ENCODE measurements around the gene GP2.

Gene GP2

DNA sequence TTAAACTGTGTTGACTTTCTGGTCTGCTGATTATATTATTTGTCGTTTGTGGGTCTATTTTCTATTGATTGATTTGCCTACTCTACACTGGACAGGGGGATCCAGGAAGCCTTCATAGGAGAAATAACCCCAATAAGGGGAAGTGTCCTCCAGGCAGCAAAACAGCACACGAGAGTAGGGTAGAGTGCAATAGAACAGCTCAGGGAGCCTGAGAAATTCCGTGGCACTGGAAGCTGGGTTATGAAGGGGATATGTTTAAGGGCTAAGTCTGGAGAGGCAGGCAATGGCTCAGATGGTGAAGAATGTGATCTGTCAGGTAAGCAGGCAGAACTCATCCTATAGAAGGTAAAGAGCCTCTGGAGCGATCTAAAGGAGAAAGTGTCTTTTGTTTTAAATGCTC lies 20.9 kb downstream of the GP2 start:
- no peak for DNase-seq (ENCODE audit: low spot score)

DNA sequence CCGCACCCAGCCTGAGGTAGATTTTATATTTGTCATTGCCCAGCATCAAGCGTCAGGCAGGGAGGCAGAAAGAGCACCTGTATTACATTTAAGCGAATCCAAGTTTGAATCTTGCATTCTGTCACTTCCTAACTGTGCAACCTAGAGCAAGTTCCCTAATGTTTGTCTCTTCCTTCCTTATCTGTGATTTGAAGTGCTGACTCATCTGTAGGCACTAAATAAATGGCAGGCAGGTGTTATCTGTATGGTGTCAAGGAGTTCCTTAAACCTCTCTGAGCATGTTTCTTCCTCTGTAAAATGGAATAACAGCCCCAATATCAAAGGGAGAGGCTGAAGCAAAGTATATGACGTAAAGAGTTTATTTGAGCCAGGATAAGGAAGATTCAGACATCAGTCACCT lies 24.3 kb downstream of the GP2 start:
- no peak for DNase-seq (ENCODE audit: low spot score)

GRCh38 chr16:20302389-20302788 lies 24.9 kb downstream of the GP2 start:
- DNase-seq (ENCODE audit: low spot score): no peak

GRCh38 chr16:20301840-20302239 lies 25.5 kb downstream of the GP2 start:
- DNase-seq (ENCODE audit: low spot score): no peak

DNA sequence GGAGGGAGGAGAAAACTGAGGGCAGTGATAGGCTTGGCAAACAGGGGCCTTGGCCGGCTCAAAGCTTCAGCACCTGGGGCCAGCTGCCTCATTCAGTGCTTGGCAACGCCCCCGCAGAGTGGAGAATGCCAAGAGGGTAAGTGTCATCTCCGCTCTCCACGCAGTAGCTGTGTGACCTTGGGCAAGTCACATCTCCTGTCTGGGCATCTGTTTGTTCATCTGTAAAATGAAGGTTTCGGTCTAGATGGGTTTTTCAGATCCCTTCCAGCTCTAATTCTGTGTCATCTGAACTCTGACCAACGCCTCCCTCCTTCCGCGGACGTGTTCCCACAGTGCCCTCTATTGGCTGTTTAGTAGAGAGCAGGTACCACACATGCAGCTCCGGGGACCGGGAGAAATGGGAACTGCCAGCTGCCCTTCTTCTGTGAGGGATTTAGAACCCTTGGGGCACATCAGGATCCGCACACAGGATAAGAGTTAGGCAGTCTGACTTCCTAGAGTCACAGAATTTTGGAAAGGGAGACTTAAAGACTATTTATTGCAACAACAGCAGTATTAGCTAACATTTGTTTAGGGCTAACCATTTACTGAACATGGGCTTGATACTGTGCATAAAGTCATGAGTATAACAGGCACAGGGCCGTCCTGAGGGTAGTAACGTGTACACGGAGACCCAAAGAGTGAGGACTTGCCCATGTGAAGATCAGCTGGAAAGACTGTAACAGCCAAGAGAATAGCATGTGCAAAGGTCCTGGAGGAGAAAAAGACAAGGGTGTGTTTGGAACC lies 26.8 kb downstream of the GP2 start:
- DNase-seq (ENCODE audit: low spot score): peak; percentile 76

GRCh38 chr16:20298452-20298851 lies 28.9 kb downstream of the GP2 start:
- DNase-seq (ENCODE audit: low spot score): no peak

GRCh38 chr16:20291208-20292206 lies 35.8 kb downstream of the GP2 start:
- DNase-seq (ENCODE audit: low spot score): no peak

DNA sequence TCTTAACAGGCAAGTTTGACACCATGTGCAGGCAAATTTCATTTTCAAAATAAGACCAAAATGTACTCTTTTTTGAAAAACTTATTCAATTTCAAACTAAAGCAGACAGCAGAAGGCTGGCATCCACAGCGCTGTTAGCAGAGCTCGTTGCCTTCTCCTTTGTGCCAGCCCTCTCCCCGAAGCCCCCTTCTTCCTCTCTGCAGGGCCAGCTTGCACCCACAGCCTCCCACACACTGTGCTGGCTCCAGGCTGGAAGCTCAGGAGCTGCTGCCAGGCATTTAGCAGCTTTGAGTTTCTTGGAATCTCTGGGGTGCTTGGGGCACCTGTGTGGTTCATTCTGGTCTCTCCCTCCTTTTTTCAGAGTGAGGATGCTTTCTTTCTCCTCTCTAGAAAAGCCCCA lies 37.7 kb downstream of the GP2 start:
- no peak for DNase-seq (ENCODE audit: low spot score)

DNA sequence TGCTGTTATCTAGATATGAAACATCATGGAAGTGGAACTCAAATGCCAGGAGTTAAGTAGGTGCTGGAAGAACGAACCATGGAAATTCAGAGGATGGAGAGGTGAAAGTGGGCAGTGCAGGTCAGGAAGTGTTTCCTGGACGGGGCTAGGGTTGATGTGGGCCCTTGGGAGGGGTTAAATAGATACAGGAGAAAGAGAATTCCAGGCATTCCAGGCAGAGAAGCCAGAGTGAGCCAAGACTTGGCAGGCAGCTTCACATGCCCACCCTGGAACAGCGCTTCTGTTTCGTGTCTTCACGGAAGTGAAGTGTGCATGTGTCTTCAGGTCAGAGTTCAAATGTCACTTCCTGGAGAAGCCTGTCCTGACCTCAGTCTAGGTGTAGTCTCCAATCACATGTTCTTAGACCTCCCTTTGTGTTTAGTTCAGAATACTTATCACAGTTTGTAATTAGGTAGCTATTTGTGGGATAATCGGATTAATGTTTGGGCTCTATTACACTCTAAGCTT lies 41.3 kb downstream of the GP2 start:
- DNase-seq (ENCODE audit: low spot score): no peak

- DNase-seq (ENCODE audit: low spot score): no peak
These were observed 47.1 kb downstream of the GP2 start for GRCh38 chr16:20280259-20280658.

DNA sequence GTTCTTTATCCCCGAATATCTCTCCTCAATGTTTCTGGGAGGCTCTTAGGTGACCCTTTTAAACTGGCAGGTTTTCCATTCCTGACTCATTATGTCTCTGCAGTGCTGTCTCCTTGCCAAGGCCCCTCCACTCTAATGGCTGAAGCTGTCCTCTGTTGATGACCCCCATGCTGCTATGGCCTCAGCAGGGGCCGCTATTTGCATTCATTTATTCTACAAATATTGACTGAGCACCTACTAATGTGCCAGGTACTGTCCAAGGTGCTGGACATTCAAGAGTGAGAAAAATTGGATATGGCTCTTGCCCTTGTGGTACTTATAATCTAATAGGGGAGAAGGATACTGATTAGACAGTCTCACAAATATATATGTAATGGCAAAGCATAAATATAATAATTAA lies 55.4 kb downstream of the GP2 start:
- DNase-seq (ENCODE audit: low spot score): no peak

DNA sequence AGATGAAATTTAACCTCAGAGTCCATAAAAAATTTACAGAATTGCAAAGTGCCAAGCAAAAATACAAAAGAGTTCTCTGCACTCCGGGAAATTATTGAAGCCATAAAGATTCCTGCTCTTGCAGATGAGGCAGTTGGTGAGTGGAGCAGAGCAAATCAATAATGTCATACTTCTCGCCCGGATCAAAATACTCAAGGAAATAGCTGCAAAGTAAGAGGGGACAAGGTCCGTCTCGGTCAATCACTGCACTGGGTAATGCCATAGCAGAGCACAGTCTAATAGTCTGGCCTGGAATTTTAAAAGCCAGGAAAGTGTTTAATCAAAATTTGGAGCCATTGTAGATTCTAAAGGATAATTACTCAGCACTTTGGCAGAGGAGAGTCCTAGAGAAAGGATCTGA lies 58.9 kb downstream of the GP2 start:
- DNase-seq (ENCODE audit: low spot score): no peak

DNA sequence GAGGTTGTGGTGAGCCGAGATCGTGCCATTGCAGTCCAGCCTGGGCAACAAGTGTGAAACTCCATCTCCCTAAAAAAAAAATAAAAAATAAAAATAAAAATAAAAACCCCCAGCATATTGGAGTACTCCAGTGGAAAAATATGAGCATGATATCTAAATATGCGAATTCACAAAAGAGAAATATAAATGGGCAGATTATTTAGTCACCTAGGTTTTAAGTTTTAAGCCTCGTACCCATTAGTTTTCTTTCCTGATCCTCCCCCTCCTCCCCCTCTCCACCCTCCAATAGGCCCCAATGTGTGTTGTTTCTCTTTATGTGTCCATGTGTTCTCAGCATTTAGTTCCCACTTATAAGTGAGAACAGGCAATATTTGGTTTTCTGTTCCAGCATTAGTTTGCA lies 62.3 kb downstream of the GP2 start:
- no peak for DNase-seq (ENCODE audit: low spot score)

GRCh38 chr16:20263138-20263855 lies 64.0 kb downstream of the GP2 start:
- no peak for DNase-seq (ENCODE audit: low spot score)

- DNase-seq (ENCODE audit: low spot score): no peak
These were observed 65.1 kb downstream of the GP2 start for GRCh38 chr16:20262248-20262647.

- no peak for DNase-seq (ENCODE audit: low spot score)
These were observed 66.9 kb downstream of the GP2 start for GRCh38 chr16:20260215-20261009.

All from GM03348 (cell line).